Right atrium auricular region (tissue), 2 donors: ENCODE results near the gene TPM1. TPM values are rescaled to one million over a fixed set of nuclear protein-coding genes. Genes with fewer than 3 reads are reported as not detected.

ENCODE experiments used
- DNase-seq: peaks from one replicate; pipeline ENCODE4 v3.0.0-alpha.2; 2019; ENCODE audit warnings: low spot score
- H3K27ac ChIP-seq, 2 donors: fragments of 200-600 bp; sonication (generic); 1 replicate in 1 of 2; 2 replicates in 1 of 2; pipeline ENCODE4 v1.5.1; 2016 to 2019
- H3K27me3 ChIP-seq, 2 donors: fragments of 200-600 bp; sonication (generic); one replicate each; pipeline versions ENCODE4 v1.5.1 to v1.6.0; 2017 to 2019
- H3K36me3 ChIP-seq: fragments of 200-600 bp; sonication (generic); one replicate; pipeline ENCODE4 v1.5.1; 2016
- H3K4me1 ChIP-seq, 2 donors: fragments of 200-600 bp; sonication (generic); one replicate each; pipeline versions ENCODE4 v1.5.1 to v1.6.0; 2017 to 2019
- H3K4me3 ChIP-seq, 2 donors: fragments of 200-600 bp; sonication (generic); 1 replicate in 1 of 2; 2 replicates in 1 of 2; pipeline ENCODE4 v1.5.1; 2017 to 2019; ENCODE audit warnings: mild to moderate bottlenecking in 1 of 2, moderate library complexity in 1 of 2
- H3K9me3 ChIP-seq, 2 donors: fragments of 200-600 bp; sonication (generic); one replicate each; pipeline ENCODE4 v1.5.1; 2019
- CTCF ChIP-seq, 2 donors: fragments of 200-600 bp; sonication (generic); IDR thresholded peaks; one replicate each; pipeline ENCODE4 v1.5.1; 2019; ENCODE audit warnings: antibody characterized with exemption in 2 of 2
- total RNA-seq, 2 donors: library from RNA; depleted of rRNA; stranded (reverse); fragments of >200 nt; gene quantifications; one replicate each; pipeline ENCODE4 v1.1.0, GENCODE V29; 2016

The TPM1 gene
- total RNA-seq, 2 donors from 2014 or later = 5,368 to 7,988 TPM

- Histone ChIP-seq H3K27me3 (no peaks in the 10 kb centered on the region), H3K9me3 (no peaks in the 10 kb centered on the region), H3K4me3 (no peak overlapping the region), H3K27ac (no peak overlapping the region), H3K4me1 (peaks cover 0 to 19% of the 10 kb centered on the region in 2 donors), H3K36me3 (no peaks in the 10 kb centered on the region)
- no peak for DNase-seq
- no peak for TF ChIP-seq CTCF (IDR thresholded peaks at IDR 0.05)
Observed at GRCh38 chr15:63019511-63020109, 22.9 kb upstream of the TPM1 start.

- H3K36me3 ChIP-seq = no peaks in the 10 kb centered on the region
- peaks cover 0 to 17% of the 10 kb centered on the region in 2 donors for H3K4me1 ChIP-seq
- no peaks in the 10 kb centered on the region for H3K27me3 ChIP-seq
- no peak for DNase-seq
- H3K4me3 ChIP-seq = no peak overlapping the region
- TF ChIP-seq CTCF (IDR thresholded peaks at IDR 0.05) = no peak
- no peaks in the 10 kb centered on the region for H3K9me3 ChIP-seq
- H3K27ac ChIP-seq = no peak overlapping the region
Observed at GRCh38 chr15:63020128-63020527, 22.4 kb upstream of the TPM1 start.

- DNase-seq = no peak
- H3K27ac ChIP-seq = no peak overlapping the region
- no peak for TF ChIP-seq CTCF (IDR thresholded peaks at IDR 0.05)
- no peak overlapping the region for H3K4me3 ChIP-seq
- H3K4me1 ChIP-seq = peaks cover 0 to 9% of the 10 kb centered on the region in 2 donors
- no peaks in the 10 kb centered on the region for H3K27me3 ChIP-seq
- no peaks in the 10 kb centered on the region for H3K9me3 ChIP-seq
- H3K36me3 ChIP-seq = no peaks in the 10 kb centered on the region
Observed at GRCh38 chr15:63020759-63021430, 21.7 kb upstream of the TPM1 start.

DNA sequence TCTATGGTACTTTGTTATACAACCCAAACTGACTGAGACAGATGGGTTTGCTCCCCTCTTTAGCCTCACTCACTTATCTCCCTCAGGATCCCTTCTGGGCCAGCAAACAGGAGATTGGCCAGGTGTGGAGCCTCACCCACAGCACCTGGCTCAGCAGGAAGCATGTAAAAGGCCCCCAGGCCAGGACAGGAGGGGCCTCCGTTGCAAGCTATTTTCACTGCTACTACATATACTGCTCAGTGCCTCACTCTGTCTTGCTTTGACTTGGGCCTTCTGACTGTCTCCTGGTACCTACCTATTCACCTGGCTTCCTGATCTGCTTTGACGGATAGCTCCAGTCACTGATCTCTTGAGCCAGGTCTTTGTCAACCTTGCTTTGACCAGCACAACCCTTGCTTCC is 20.4 kb upstream of the TPM1 start:
- Histone ChIP-seq H3K27ac (no peak overlapping the region), H3K36me3 (no peaks in the 10 kb centered on the region), H3K4me1 (peaks cover 0 to 5% of the 10 kb centered on the region in 2 donors), H3K9me3 (no peaks in the 10 kb centered on the region), H3K4me3 (no peak overlapping the region), H3K27me3 (no peaks in the 10 kb centered on the region)
- DNase-seq = no peak
- TF ChIP-seq CTCF (IDR thresholded peaks at IDR 0.05) = no peak

DNA sequence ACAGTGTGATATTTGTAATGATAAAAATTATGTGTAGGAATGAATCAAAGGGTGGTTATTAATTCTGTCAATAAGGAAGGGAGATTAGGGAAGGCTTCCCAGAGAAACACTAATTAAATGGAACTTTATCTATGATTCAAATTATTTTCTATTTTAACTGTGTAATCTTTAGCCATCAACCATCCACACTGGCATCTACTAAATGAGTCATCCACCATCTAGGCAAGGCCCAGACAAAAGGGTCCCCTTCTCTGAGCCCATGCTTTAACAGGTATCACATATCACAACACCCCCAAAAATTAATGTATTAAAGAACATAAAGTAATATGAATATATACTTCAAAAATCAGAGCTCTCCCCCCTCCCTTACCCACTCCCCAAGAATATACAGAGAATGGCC is 19.9 kb upstream of the TPM1 start:
- DNase-seq = no peak
- Histone ChIP-seq H3K27ac (no peak overlapping the region), H3K27me3 (no peaks in the 10 kb centered on the region), H3K4me3 (no peak overlapping the region), H3K9me3 (no peaks in the 10 kb centered on the region), H3K36me3 (no peaks in the 10 kb centered on the region), H3K4me1 (peaks cover 0 to 5% of the 10 kb centered on the region in 2 donors)
- no peak for TF ChIP-seq CTCF (IDR thresholded peaks at IDR 0.05)
